Measurements from ENCODE around the gene HIGD1B. TPM values are rescaled to one million over a fixed set of nuclear protein-coding genes. Genes with fewer than 3 reads are reported as not detected.

Gene HIGD1B
- not detected for polyA plus RNA-seq (2013, experiment 1 of 2)
- polyA plus RNA-seq (2013, experiment 2 of 2), result not detected

DNA sequence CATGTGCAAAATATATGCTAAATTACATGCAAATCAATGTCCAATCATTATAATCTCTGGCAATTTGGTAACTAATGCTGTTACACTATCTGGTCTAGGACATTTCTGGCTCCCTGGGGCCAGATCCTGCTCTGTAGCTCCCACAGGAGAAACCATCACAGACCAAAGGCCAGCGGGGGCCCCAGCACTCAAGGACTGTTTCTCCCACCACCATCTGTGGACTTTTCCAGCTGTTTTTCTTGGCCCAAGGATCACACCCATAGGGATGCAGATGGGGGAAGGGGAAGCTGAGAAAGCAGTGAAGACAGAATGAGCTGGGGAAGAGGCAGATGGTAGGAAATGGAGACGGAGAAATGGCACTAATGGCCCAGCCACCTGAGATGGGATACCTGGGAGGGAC, at the start of gene HIGD1B:
Gene HIGD1B, plus strand, starts transcription at position 298 of the 400 bp plus-strand sequence. CDS start 270 bp downstream, outside the sequence.
- no peak within 1 kb of the TSS for H4K8ac ChIP-seq (ENCODE audit: low read length)
- no peak within 1 kb of the TSS for H3K9ac ChIP-seq (ENCODE audit: low read length)
- 72% methylated on average over 2 of the region's 2 CpGs for WGBS
- no peaks in the 10 kb centered on the region for H3K4me1 ChIP-seq (ENCODE audit: control insufficient read depth, insufficient read depth, low read depth, low read length)
- H3K4ac ChIP-seq (ENCODE audit: low read depth in 1 of 2, low read length in 2 of 2), result no peak within 1 kb of the TSS
- H3K18ac ChIP-seq (ENCODE audit: low read depth in 1 of 2, low read length in 2 of 2), result no peak within 1 kb of the TSS
- H3K27ac ChIP-seq (ENCODE audit: low read length, poor library complexity, severe bottlenecking), result no peak within 1 kb of the TSS
- no peak for DNase-seq
- no peak within 1 kb of the TSS for H3K14ac ChIP-seq (ENCODE audit: low read length in 2 of 2)
- H2BK15ac ChIP-seq (ENCODE audit: low read depth, poor library complexity, severe bottlenecking), result no peak within 1 kb of the TSS
- H3K79me1 ChIP-seq (replicated peaks; ENCODE audit: low read length, poor library complexity, severe bottlenecking), result no peaks in the 10 kb centered on the region
- peaks cover 3% of the 10 kb centered on the region for H3K9me3 ChIP-seq (ENCODE audit: control insufficient read depth, low read length)
- no peak within 1 kb of the TSS for H3K23ac ChIP-seq (ENCODE audit: low read length in 2 of 2)
- H3K4me2 ChIP-seq (ENCODE audit: low read length, poor library complexity, severe bottlenecking), result no peak within 1 kb of the TSS
- H3K4me3 ChIP-seq (ENCODE audit: insufficient read depth in 1 of 2, low read depth in 1 of 2, low read length in 2 of 2), result no peak within 1 kb of the TSS
- H2BK5ac ChIP-seq (ENCODE audit: low read depth, low read length, poor library complexity, severe bottlenecking), result no peak within 1 kb of the TSS
- H2BK120ac ChIP-seq (ENCODE audit: low read depth, low read length), result no peak within 1 kb of the TSS
- H3K27me3 ChIP-seq (ENCODE audit: control insufficient read depth in 1 of 2, insufficient read depth in 1 of 2, low read length in 2 of 2), result no peaks in the 10 kb centered on the region
- H3K36me3 ChIP-seq (ENCODE audit: control insufficient read depth in 1 of 2, insufficient read depth in 2 of 2, low read depth in 1 of 2, low read length in 2 of 2), result peaks cover 28 to 35% of the 10 kb centered on the region in 2 experiments
- H2AK5ac ChIP-seq (ENCODE audit: low read length, severe bottlenecking), result no peak within 1 kb of the TSS
- H2AFZ ChIP-seq (ENCODE audit: low read depth, low read length), result no peak within 1 kb of the TSS
- H4K91ac ChIP-seq (ENCODE audit: low read length), result no peak within 1 kb of the TSS
- no peak within 1 kb of the TSS for H2BK12ac ChIP-seq (ENCODE audit: low read length in 2 of 2)

DNA sequence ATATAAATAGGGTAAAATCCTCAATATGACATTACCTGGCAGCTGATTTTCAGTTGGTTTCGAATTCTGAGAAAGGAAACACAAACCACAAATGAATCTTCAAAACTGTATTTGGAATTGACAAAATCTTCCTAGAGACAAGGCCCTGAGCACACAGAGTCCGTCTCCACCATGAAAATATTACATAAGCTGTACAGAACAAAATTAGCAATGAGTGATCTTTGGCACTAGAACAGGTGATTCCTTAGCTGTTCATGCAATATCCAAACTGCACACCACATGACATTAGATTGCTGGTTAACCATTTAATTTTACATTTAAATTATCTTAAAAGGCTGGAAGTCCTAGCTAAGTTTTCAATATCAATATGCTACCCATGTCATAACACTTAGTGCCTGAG, 49.3 kb upstream of the HIGD1B start:
- Histone ChIP-seq H3K4ac (ENCODE audit: low read depth in 1 of 2, low read length in 2 of 2) (no peak overlapping the region), H3K27me3 (ENCODE audit: control insufficient read depth in 1 of 2, insufficient read depth in 1 of 2, low read length in 2 of 2) (no peaks in the 10 kb centered on the region), H4K91ac (ENCODE audit: low read length) (no peak overlapping the region), H3K4me3 (ENCODE audit: insufficient read depth in 1 of 2, low read depth in 1 of 2, low read length in 2 of 2) (no peak overlapping the region), H3K14ac (ENCODE audit: low read length in 2 of 2) (no peak overlapping the region), H3K9ac (ENCODE audit: low read length) (no peak overlapping the region), H3K18ac (ENCODE audit: low read depth in 1 of 2, low read length in 2 of 2) (no peak overlapping the region), H3K4me2 (ENCODE audit: low read length, poor library complexity, severe bottlenecking) (no peak overlapping the region), H2BK120ac (ENCODE audit: low read depth, low read length) (no peak overlapping the region), H2AK5ac (ENCODE audit: low read length, severe bottlenecking) (no peak overlapping the region), H2BK12ac (ENCODE audit: low read length in 2 of 2) (no peak overlapping the region), H3K23ac (ENCODE audit: low read length in 2 of 2) (no peak overlapping the region), H3K9me3 (ENCODE audit: control insufficient read depth, low read length) (no peaks in the 10 kb centered on the region), H3K27ac (ENCODE audit: low read length, poor library complexity, severe bottlenecking) (no peak overlapping the region), H2AFZ (ENCODE audit: low read depth, low read length) (no peak overlapping the region), H4K8ac (ENCODE audit: low read length) (no peak overlapping the region), H3K79me1 (replicated peaks; ENCODE audit: low read length, poor library complexity, severe bottlenecking) (peaks cover 7% of the 10 kb centered on the region), H3K36me3 (ENCODE audit: control insufficient read depth in 1 of 2, insufficient read depth in 2 of 2, low read depth in 1 of 2, low read length in 2 of 2) (peaks cover 3 to 35% of the 10 kb centered on the region in 2 experiments), H2BK5ac (ENCODE audit: low read depth, low read length, poor library complexity, severe bottlenecking) (no peak overlapping the region), H3K4me1 (ENCODE audit: control insufficient read depth, insufficient read depth, low read depth, low read length) (peaks cover 21% of the 10 kb centered on the region), H2BK15ac (ENCODE audit: low read depth, poor library complexity, severe bottlenecking) (no peak overlapping the region)
- no peak for DNase-seq
- WGBS, result 94% methylated on average over 2 of the region's 2 CpGs

DNA sequence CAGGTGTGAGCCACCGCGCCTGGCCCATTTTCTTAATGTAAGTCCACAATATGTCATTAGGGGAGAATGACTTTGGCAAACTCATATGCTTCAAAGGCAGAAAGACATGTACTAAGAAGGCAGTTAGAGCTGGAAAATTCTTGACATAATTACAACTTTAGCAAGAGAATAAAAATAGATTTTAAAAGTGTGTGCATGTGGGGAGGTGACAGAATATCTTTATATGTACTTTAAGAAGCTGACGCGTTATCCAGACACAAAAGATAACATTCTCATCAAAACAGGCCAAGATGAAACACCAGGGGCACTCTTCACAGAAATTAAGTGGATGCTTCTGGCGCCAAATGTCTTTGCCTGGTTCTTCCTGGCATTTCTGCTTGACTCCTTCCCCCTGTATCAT, 45.8 kb upstream of the HIGD1B start:
- Histone ChIP-seq H4K8ac (ENCODE audit: low read length) (no peak overlapping the region), H3K36me3 (ENCODE audit: control insufficient read depth in 1 of 2, insufficient read depth in 2 of 2, low read depth in 1 of 2, low read length in 2 of 2) (peaks cover 16 to 56% of the 10 kb centered on the region in 2 experiments), H3K9me3 (ENCODE audit: control insufficient read depth, low read length) (no peaks in the 10 kb centered on the region), H3K18ac (ENCODE audit: low read depth in 1 of 2, low read length in 2 of 2) (no peak overlapping the region), H2BK12ac (ENCODE audit: low read length in 2 of 2) (no peak overlapping the region), H4K91ac (ENCODE audit: low read length) (no peak overlapping the region), H3K27ac (ENCODE audit: low read length, poor library complexity, severe bottlenecking) (no peak overlapping the region), H2BK15ac (ENCODE audit: low read depth, poor library complexity, severe bottlenecking) (no peak overlapping the region), H3K4ac (ENCODE audit: low read depth in 1 of 2, low read length in 2 of 2) (no peak overlapping the region), H3K4me3 (ENCODE audit: insufficient read depth in 1 of 2, low read depth in 1 of 2, low read length in 2 of 2) (no peak overlapping the region), H2BK5ac (ENCODE audit: low read depth, low read length, poor library complexity, severe bottlenecking) (no peak overlapping the region), H3K27me3 (ENCODE audit: control insufficient read depth in 1 of 2, insufficient read depth in 1 of 2, low read length in 2 of 2) (no peaks in the 10 kb centered on the region), H3K23ac (ENCODE audit: low read length in 2 of 2) (no peak overlapping the region), H3K14ac (ENCODE audit: low read length in 2 of 2) (no peak overlapping the region), H2BK120ac (ENCODE audit: low read depth, low read length) (no peak overlapping the region), H3K79me1 (replicated peaks; ENCODE audit: low read length, poor library complexity, severe bottlenecking) (peaks cover 22% of the 10 kb centered on the region), H3K4me1 (ENCODE audit: control insufficient read depth, insufficient read depth, low read depth, low read length) (peaks cover 3% of the 10 kb centered on the region), H2AK5ac (ENCODE audit: low read length, severe bottlenecking) (no peak overlapping the region), H3K9ac (ENCODE audit: low read length) (no peak overlapping the region), H2AFZ (ENCODE audit: low read depth, low read length) (no peak overlapping the region), H3K4me2 (ENCODE audit: low read length, poor library complexity, severe bottlenecking) (no peak overlapping the region)
- 98% methylated on average over 5 of the region's 5 CpGs for WGBS
- no peak for DNase-seq

DNA sequence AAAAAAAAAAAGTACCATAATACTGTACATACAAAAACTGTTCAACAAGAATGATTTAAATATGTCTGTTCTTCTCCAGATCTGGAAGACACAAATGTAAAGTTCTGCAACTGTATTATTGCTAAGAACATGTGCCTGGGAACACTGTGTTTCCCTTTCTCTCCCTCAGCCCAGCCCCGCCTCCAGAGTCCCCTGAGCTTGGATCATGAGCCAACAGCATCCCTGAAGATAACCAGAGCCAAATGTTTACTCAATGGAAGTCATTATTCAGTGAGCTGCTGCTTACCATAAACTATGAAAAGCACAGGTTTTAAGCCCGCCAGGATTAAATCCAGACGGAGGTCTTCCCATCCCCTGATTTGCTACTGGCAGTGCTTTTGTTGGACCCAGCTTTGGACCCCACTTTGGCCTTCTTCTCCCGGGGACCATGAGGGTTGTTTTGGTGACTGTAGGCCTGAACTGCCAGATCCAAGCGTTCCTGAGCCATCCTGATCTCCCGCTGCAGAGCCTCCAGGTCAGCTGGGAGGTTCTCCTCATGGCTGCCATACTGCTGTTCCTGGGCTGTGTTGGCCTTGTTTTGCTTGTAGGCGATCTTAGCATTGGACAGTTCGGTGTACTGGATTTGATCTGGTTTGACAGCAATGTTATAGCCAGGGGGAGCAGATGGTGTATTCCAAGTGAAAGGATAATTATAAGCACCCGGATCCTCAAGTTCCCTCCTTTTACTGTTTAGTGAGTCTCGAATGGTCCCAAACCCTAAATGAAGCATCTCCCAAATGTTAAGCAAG, 43.2 kb upstream of the HIGD1B start:
- H2BK120ac ChIP-seq (ENCODE audit: low read depth, low read length), result no peak overlapping the region
- H3K36me3 ChIP-seq (ENCODE audit: control insufficient read depth in 1 of 2, insufficient read depth in 2 of 2, low read depth in 1 of 2, low read length in 2 of 2), result peaks cover 13 to 43% of the 10 kb centered on the region in 2 experiments
- no peaks in the 10 kb centered on the region for H3K9me3 ChIP-seq (ENCODE audit: control insufficient read depth, low read length)
- H3K4me1 ChIP-seq (ENCODE audit: control insufficient read depth, insufficient read depth, low read depth, low read length), result peaks cover 2% of the 10 kb centered on the region
- H3K27me3 ChIP-seq (ENCODE audit: control insufficient read depth in 1 of 2, insufficient read depth in 1 of 2, low read length in 2 of 2), result no peaks in the 10 kb centered on the region
- peak overlapping the region; percentile 43 for H4K91ac ChIP-seq (ENCODE audit: low read length)
- no peak overlapping the region for H2BK15ac ChIP-seq (ENCODE audit: low read depth, poor library complexity, severe bottlenecking)
- no peak overlapping the region for H2AK5ac ChIP-seq (ENCODE audit: low read length, severe bottlenecking)
- H3K23ac ChIP-seq (ENCODE audit: low read length in 2 of 2), result no peak overlapping the region
- DNase-seq, result peak; percentile 87
- H3K79me1 ChIP-seq (replicated peaks; ENCODE audit: low read length, poor library complexity, severe bottlenecking), result peaks cover 19% of the 10 kb centered on the region
- no peak overlapping the region for H3K14ac ChIP-seq (ENCODE audit: low read length in 2 of 2)
- 51% methylated on average over 9 of the region's 10 CpGs for WGBS
- H2AFZ ChIP-seq (ENCODE audit: low read depth, low read length), result no peak overlapping the region
- no peak overlapping the region for H3K27ac ChIP-seq (ENCODE audit: low read length, poor library complexity, severe bottlenecking)
- peak overlapping the region in 1 of 2 experiments; percentile 4 for H3K4me3 ChIP-seq (ENCODE audit: insufficient read depth in 1 of 2, low read depth in 1 of 2, low read length in 2 of 2)
- H2BK12ac ChIP-seq (ENCODE audit: low read length in 2 of 2), result peak overlapping the region in 1 of 2 experiments; percentile 11
- H2BK5ac ChIP-seq (ENCODE audit: low read depth, low read length, poor library complexity, severe bottlenecking), result no peak overlapping the region
- peak overlapping the region; percentile 34 to 50 for H3K18ac ChIP-seq (ENCODE audit: low read depth in 1 of 2, low read length in 2 of 2)
- H3K4me2 ChIP-seq (ENCODE audit: low read length, poor library complexity, severe bottlenecking), result no peak overlapping the region
- no peak overlapping the region for H3K9ac ChIP-seq (ENCODE audit: low read length)
- H3K4ac ChIP-seq (ENCODE audit: low read depth in 1 of 2, low read length in 2 of 2), result no peak overlapping the region
- peak overlapping the region; percentile 83 for H4K8ac ChIP-seq (ENCODE audit: low read length)

All from mesenchymal stem cell (in vitro differentiated cells and primary cell).